ENCODE results near the gene SAPCD1.

DNA sequence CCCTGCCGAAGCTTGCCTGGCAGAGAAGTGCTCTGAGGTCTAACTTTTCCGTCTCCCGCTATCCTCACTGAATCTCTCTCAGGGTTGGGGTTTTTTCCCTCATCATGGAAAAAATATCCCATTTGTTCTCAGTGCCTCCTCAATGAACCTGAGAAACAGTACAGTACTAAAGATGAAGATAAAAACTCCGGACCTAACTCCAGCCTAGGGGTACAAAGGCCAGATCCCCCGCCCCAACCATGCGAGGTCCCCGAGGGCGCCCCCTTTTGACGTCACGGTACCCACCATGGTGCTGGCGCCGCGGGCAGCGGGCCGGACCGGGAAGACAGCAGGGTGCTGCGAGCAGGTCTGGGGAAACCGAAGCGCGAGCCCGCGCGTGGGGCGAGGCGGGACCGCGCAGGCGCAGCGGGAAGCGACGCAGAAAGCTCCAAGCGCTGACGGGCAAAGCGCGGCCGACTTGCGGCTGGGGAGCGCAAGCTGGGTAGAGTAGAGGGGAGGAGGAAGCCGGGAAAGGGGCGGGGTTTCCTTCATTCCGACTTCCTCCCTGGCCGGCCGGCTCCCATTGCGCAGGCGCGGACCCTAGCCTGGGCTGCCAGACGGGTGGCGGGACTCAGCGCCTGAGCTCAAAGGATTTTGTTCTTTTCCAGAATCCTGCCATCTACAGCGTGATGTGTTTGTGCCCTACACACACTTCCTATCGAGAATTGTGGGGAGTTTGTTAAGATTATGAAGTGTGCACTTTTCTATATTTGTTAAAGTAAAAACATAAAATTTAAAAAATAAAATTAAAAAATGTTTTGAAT, 44.2 kb downstream of the SAPCD1 start, which contains the start of gene LSM2:
- TF ChIP-seq, protein P1, sequence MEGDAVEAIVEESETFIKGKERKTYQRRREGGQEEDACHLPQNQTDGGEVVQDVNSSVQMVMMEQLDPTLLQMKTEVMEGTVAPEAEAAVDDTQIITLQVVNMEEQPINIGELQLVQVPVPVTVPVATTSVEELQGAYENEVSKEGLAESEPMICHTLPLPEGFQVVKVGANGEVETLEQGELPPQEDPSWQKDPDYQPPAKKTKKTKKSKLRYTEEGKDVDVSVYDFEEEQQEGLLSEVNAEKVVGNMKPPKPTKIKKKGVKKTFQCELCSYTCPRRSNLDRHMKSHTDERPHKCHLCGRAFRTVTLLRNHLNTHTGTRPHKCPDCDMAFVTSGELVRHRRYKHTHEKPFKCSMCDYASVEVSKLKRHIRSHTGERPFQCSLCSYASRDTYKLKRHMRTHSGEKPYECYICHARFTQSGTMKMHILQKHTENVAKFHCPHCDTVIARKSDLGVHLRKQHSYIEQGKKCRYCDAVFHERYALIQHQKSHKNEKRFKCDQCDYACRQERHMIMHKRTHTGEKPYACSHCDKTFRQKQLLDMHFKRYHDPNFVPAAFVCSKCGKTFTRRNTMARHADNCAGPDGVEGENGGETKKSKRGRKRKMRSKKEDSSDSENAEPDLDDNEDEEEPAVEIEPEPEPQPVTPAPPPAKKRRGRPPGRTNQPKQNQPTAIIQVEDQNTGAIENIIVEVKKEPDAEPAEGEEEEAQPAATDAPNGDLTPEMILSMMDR (IDR thresholded peaks at IDR 0.05 in 2 of 3, conservative IDR thresholded peaks at IDR 0.05 in 1 of 3; ENCODE audit: control insufficient read depth in 2 of 3, extremely low read depth in 1 of 3, insufficient read depth in 1 of 3, low read depth in 3 of 3, low read length in 3 of 3), result peak; percentile 24 to 34 (median 24); a peak in 3 of 6 replicates
- TF ChIP-seq SMC3 (IDR thresholded peaks at IDR 0.05; ENCODE audit: borderline replicate concordance, low read length) (no peak), TCF12 (IDR thresholded peaks at IDR 0.05; ENCODE audit: low read depth, low read length) (peak; percentile 64; the same call in 1 of the 2 replicates), CEBPB (IDR thresholded peaks at IDR 0.05; ENCODE audit: borderline replicate concordance in 1 of 2, low read depth in 2 of 2, low read length in 2 of 2) (no peak), TCF7 (IDR thresholded peaks at IDR 0.05; ENCODE audit: borderline replicate concordance) (no peak), ZNF274 (IDR thresholded peaks at IDR 0.05; ENCODE audit: insufficient read depth, insufficient read length) (no peak), RELA (IDR thresholded peaks at IDR 0.05; ENCODE audit: borderline replicate concordance, partially characterized antibody) (peak; percentile 16), RELB (IDR thresholded peaks at IDR 0.05; ENCODE audit: low read depth) (peak; percentile 79), POLR2A (IDR thresholded peaks at IDR 0.05; ENCODE audit: low read depth, low read length) (peak; percentile 92), CHD1 (IDR thresholded peaks at IDR 0.05; ENCODE audit: low read depth, low read length) (no peak), MXI1 (IDR thresholded peaks at IDR 0.05; ENCODE audit: low read depth, low read length) (no peak), NR2C2 (IDR thresholded peaks at IDR 0.05; ENCODE audit: borderline replicate concordance, control insufficient read depth, insufficient read length, low read depth) (no peak)
- TF ChIP-seq, protein P2, sequence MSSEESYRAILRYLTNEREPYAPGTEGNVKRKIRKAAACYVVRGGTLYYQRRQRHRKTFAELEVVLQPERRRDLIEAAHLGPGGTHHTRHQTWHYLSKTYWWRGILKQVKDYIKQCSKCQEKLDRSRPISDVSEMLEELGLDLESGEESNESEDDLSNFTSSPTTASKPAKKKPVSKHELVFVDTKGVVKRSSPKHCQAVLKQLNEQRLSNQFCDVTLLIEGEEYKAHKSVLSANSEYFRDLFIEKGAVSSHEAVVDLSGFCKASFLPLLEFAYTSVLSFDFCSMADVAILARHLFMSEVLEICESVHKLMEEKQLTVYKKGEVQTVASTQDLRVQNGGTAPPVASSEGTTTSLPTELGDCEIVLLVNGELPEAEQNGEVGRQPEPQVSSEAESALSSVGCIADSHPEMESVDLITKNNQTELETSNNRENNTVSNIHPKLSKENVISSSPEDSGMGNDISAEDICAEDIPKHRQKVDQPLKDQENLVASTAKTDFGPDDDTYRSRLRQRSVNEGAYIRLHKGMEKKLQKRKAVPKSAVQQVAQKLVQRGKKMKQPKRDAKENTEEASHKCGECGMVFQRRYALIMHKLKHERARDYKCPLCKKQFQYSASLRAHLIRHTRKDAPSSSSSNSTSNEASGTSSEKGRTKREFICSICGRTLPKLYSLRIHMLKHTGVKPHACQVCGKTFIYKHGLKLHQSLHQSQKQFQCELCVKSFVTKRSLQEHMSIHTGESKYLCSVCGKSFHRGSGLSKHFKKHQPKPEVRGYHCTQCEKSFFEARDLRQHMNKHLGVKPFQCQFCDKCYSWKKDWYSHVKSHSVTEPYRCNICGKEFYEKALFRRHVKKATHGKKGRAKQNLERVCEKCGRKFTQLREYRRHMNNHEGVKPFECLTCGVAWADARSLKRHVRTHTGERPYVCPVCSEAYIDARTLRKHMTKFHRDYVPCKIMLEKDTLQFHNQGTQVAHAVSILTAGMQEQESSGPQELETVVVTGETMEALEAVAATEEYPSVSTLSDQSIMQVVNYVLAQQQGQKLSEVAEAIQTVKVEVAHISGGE (CRISPR knock-in tag; IDR thresholded peaks at IDR 0.05), result no peak
- TF ChIP-seq, protein P3, sequence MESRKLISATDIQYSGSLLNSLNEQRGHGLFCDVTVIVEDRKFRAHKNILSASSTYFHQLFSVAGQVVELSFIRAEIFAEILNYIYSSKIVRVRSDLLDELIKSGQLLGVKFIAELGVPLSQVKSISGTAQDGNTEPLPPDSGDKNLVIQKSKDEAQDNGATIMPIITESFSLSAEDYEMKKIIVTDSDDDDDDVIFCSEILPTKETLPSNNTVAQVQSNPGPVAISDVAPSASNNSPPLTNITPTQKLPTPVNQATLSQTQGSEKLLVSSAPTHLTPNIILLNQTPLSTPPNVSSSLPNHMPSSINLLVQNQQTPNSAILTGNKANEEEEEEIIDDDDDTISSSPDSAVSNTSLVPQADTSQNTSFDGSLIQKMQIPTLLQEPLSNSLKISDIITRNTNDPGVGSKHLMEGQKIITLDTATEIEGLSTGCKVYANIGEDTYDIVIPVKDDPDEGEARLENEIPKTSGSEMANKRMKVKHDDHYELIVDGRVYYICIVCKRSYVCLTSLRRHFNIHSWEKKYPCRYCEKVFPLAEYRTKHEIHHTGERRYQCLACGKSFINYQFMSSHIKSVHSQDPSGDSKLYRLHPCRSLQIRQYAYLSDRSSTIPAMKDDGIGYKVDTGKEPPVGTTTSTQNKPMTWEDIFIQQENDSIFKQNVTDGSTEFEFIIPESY (IDR thresholded peaks at IDR 0.05), result no peak

Measured in GM12878 (cell line).